Measurements from ENCODE around the gene SOCS1. TPM values are rescaled to one million over a fixed set of nuclear protein-coding genes. Genes with fewer than 3 reads are reported as not detected.

The SOCS1 gene
- total and polyA plus RNA-seq, 12 donors: 0.60 to 12.2 (median 2.5) TPM

GRCh38 chr16:11278681-11279628 lies 23.0 kb upstream of the SOCS1 start:
- Histone ChIP-seq H3K27ac (no peak overlapping the region), H3K4me1 (peaks cover 0 to 6% (median 0%) of the 10 kb centered on the region in 9 donors), H3K4me3 (no peak overlapping the region), H3K9me3 (peaks cover 0 to 3% (median 0%) of the 10 kb centered on the region in 11 donors), H3K36me3 (no peaks in the 10 kb centered on the region), H3K27me3 (peaks cover 0 to 4% (median 0%) of the 10 kb centered on the region in 7 donors)
- WGBS, 2 donors: 79 to 83% methylated on average over 7 of the region's 7 CpGs
- intact Hi-C loops (cut with DNase I): no loop called here
- no peak for TF ChIP-seq CTCF (IDR thresholded peaks at IDR 0.05)
- DNase-seq (no peak), ATAC-seq (no peak)

- Histone ChIP-seq H3K9me3 (peaks cover 0 to 3% (median 0%) of the 10 kb centered on the region in 11 donors), H3K27me3 (peaks cover 0 to 4% (median 0%) of the 10 kb centered on the region in 7 donors), H3K27ac (no peak overlapping the region), H3K4me3 (no peak overlapping the region), H3K4me1 (no peaks in the 10 kb centered on the region), H3K36me3 (no peaks in the 10 kb centered on the region)
- intact Hi-C loops (cut with DNase I): no loop called here
- TF ChIP-seq CTCF (IDR thresholded peaks at IDR 0.05): no peak
- WGBS, 2 donors: 87 to 89% methylated on average over 12 of the region's 12 CpGs
- DNase-seq (no peak), ATAC-seq (no peak)
These were observed 21.8 kb upstream of the SOCS1 start for GRCh38 chr16:11277607-11278337.

- H3K4me3 ChIP-seq: no peak overlapping the region
- WGBS, 2 donors: 83 to 93% methylated on average over 11 of the region's 11 CpGs
These were observed 21.0 kb upstream of the SOCS1 start for GRCh38 chr16:11276896-11277593.

More at GRCh38 chr16:11276896-11277593, 21.0 kb upstream of the SOCS1 start:
- H3K9me3 ChIP-seq: peaks cover 0 to 3% (median 0%) of the 10 kb centered on the region in 11 donors
- TF ChIP-seq CTCF (IDR thresholded peaks at IDR 0.05): no peak
- no peak overlapping the region for H3K27ac ChIP-seq
- DNase-seq (no peak), ATAC-seq (no peak)
- intact Hi-C loops (cut with DNase I): no loop called here
- peaks cover 0 to 4% (median 0%) of the 10 kb centered on the region in 7 donors for H3K27me3 ChIP-seq
- H3K4me1 ChIP-seq: no peaks in the 10 kb centered on the region
- H3K36me3 ChIP-seq: no peaks in the 10 kb centered on the region

Data from heart right ventricle (tissue), 16 donors.